ENCODE results near the gene TRAPPC2L.
"Not testable (repeated sequence)": the region's sequence is repeated elsewhere in the genome, so short reads cannot be mapped to it uniquely, and the experiment has no call there.

DNA sequence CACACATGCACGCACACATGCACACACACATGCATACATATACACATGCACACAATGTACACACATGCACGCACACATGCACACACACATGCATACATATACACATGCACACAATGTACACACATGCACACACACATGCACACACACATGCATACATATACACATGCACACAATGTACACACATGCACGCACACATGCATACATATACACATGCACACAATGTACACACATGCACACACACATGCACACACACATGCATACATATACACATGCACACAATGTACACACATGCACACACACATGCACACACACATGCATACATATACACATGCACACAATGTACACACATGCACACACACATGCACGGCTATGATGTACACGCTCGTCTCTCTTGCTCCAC, 37.3 kb downstream of the TRAPPC2L start:
- not testable (repeated sequence) for TF ChIP-seq CTCF (IDR thresholded peaks at IDR 0.05 in 8 of 11, conservative IDR thresholded peaks at IDR 0.05 in 3 of 11); POLR2A (IDR thresholded peaks at IDR 0.05)
